GM21786 (cell line): ENCODE measurements around the gene CDT1.

Experiments
- ATAC-seq: cut with Tn5 transposase; IDR thresholded peaks from one replicate; pipeline ENCODE4 v1.9.1; 2021; ENCODE audit not compliant: unreplicated experiment

Gene CDT1

GRCh38 chr16:88835383-88835782, 31.8 kb downstream of the CDT1 start:
- no peak for ATAC-seq

- no peak for ATAC-seq
These were observed 32.2 kb downstream of the CDT1 start for GRCh38 chr16:88835818-88836217.

- ATAC-seq: no peak
These were observed 33.2 kb downstream of the CDT1 start for GRCh38 chr16:88836791-88837190.

- ATAC-seq: no peak
These were observed 34.2 kb downstream of the CDT1 start for GRCh38 chr16:88837806-88838205.

- ATAC-seq: no peak
These were observed 35.0 kb downstream of the CDT1 start for GRCh38 chr16:88838566-88838965.

- ATAC-seq: no peak
These were observed 35.5 kb downstream of the CDT1 start for GRCh38 chr16:88839026-88839529.

GRCh38 chr16:88839745-88840599, 36.4 kb downstream of the CDT1 start:
- ATAC-seq: no peak

GRCh38 chr16:88840600-88841215, 37.1 kb downstream of the CDT1 start:
- no peak for ATAC-seq

- no peak for ATAC-seq
These were observed 38.1 kb downstream of the CDT1 start for GRCh38 chr16:88841521-88842307.

- no peak for ATAC-seq
These were observed 38.7 kb downstream of the CDT1 start for GRCh38 chr16:88842308-88842756.

GRCh38 chr16:88842806-88843205, 39.2 kb downstream of the CDT1 start:
- ATAC-seq: no peak

GRCh38 chr16:88843256-88843655, 39.7 kb downstream of the CDT1 start:
- no peak for ATAC-seq

GRCh38 chr16:88844419-88845036, 40.9 kb downstream of the CDT1 start:
- ATAC-seq: no peak

- no peak for ATAC-seq
These were observed 42.5 kb downstream of the CDT1 start for GRCh38 chr16:88846088-88846487.

GRCh38 chr16:88847654-88848053, 44.1 kb downstream of the CDT1 start:
- no peak for ATAC-seq

- ATAC-seq: no peak
These were observed 45.0 kb downstream of the CDT1 start for GRCh38 chr16:88848557-88848956.

- ATAC-seq: no peak
These were observed 47.1 kb downstream of the CDT1 start for GRCh38 chr16:88850531-88851199.

- no peak for ATAC-seq
These were observed 48.0 kb downstream of the CDT1 start for GRCh38 chr16:88851616-88852015.

- no peak for ATAC-seq
These were observed 49.8 kb downstream of the CDT1 start for GRCh38 chr16:88853325-88853941.
